Hippocampal formation (tissue), 2 donors: ENCODE data around the gene NOP16.

Experiments
- DNase-seq, 2 donors: peaks; one replicate each; lab custom pipeline; 2025; lab: John Stamatoyannopoulos, UW

NOP16 gene

DNA sequence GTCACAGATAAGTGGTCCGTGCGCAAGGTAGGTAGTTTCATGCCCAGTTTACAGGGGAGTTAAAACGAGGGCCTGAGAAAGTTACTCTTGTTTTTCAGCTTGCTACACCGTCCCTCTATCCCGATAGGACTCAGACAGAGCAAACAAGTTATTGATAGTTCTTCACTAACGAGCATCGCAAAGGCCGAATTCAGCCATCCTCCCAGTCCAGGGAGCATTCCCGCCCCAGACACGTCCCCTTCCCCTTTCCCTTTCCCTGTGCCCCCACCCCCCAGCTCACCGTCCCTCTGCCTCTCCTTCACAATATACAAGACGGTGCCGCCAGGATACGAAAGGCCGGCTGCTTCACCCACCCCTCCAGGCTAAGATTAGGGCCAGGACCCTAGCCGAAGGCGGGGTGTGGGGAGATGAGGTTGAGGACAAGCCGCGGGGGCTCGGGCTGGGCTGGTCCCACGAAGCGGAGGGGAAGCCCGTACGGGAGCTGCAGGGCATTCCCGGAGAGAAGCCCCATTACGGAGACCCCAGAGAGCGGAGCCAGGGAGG, 27.4 kb downstream of the NOP16 start:
- DNase-seq, result no peak

DNA sequence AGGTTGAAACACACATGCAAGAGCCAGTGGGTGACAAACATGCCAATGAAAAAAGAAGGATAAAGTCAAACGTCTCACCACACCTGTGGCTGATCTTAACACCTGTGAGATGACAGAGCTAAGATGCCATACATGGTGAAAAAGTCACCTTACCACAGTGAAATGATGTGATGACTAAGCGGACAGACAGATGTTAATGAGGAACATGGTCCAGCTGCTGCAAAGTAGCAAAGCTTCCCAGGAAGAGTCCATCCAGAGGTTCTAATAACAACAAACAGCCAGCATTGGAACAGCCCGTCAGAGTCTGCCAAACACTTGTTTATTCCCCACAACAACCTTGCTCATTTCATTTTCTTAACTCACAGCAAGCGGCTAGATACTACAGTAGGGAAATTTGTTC, 28.7 kb downstream of the NOP16 start:
- no peak for DNase-seq

DNA sequence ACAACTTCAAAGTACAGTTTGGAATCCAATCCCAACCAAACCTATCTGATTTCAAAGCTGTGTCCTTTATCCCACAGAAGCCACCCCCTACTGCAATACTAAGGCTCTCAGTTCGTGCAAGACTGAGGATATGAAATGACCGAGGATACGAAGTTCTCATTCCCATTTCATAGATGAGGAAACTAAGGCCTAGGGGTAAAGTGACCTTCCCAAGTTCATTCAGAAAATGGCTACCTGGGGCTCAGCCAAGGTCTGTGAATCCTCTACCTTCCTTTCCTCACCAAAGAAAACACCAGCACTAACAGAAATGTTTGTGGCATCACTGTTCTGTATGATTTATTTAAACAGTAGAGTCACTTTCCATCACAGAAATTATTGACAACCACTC, 32.2 kb downstream of the NOP16 start:
- DNase-seq, result no peak

DNA sequence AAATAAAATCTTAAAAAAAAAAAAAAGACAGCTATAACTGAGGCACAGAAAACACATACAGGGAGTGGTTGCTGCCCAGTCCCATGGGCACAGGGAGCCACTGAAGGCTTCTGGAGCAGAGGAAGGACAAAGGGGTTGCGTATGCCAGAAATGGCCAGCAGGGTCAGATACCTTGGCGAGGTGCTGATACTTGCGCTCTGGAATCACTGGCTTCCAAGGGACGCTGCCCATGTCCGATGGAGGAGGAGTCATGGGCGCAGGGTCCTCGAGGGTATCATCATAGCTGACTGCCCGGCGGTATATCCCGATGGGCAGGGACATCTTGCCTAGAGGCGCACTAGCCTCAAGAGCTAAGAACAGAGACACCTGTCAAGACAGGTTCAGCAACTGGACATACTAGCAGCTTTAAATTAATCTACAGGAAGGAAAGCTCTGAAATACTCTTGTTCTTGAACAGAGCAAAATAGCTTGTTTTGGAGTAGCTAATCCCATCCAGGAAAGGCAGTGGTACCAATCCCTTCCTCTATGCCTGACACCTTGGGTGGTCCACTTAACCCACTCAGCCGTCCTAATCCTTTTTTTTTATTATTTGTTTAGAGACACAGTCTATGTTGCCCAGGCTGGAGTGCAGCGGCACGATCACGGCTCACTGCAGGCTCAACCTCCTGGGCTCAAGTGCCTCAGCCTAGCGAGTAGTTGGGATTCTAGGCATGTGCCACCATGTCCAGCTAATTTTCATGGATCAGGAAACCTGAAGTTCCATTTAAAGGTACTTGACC, 32.8 kb downstream of the NOP16 start:
- no peak for DNase-seq

DNA sequence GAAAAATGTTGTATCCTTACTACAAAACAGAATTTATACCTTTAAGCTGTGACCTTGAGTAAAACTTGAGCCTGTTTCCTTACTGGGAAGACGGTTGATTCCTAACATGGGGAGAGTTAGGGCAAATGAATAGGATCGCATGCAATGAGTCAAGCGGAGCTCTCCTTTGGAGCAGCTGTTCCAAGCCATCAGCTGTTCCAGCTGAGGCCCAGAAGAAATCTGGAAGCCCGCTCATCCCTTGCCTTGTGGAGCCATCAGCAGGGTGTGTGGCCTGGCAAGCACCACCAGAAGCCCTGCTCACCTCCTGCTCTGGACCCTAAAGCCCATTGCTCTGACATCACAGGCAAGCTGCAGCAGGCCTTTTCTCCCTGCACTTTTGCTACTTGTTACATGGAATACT, 34.9 kb downstream of the NOP16 start:
- no peak for DNase-seq

DNA sequence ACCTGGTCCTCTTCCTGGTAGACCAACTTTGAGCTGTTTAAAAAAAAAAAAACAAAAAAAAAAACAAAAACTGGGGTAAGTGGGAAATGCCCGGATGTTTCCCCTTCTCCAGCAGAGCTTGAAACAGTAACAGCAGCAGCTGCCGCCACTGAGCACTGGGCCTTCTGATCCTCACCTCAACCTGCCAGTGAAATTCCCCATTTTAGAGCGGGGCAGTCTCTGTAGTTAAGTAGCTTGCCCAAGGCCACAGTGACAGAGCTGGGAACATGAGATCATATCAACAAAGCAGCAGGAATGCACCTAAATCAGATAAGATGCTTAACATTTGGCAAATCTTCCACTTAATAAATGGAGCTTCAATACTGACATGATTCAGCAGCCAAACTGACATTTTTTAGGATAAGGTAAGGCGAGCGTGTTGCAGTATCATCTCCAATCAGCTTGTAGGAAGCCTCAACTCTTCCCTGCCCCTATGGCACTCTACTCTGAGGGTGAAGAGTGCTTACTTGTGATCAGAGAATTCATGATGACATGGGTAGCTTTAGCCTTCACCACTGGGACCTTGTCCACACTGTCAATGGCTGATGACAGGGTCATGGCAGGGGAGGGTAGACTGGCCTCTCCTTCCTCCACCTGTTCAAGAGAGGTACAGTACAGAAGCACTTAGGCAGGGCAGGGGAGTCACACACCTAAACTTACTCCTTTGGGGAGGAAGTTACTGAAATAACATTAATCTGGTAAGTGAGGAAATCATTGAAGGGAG, 36.1 kb downstream of the NOP16 start:
- no peak for DNase-seq

DNA sequence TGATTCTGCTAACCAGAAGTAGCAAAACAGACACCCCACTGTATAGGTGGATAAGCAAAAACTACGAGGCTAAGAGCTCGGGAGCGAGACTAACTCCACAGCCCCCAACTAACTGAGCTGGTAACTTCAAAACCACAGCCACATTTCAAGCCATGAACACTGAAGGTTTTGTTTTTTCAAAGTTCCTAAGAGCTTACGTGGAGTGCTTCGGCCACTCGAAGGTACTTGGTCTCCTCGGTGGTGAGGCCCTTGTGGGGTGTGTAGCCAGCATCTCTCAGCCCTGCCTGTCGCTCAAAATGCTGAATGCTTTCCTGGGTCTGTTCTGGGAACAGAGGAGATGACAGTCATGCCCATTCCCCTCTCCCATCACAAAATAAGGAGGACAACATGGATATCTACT, 38.0 kb downstream of the NOP16 start:
- no peak for DNase-seq

DNA sequence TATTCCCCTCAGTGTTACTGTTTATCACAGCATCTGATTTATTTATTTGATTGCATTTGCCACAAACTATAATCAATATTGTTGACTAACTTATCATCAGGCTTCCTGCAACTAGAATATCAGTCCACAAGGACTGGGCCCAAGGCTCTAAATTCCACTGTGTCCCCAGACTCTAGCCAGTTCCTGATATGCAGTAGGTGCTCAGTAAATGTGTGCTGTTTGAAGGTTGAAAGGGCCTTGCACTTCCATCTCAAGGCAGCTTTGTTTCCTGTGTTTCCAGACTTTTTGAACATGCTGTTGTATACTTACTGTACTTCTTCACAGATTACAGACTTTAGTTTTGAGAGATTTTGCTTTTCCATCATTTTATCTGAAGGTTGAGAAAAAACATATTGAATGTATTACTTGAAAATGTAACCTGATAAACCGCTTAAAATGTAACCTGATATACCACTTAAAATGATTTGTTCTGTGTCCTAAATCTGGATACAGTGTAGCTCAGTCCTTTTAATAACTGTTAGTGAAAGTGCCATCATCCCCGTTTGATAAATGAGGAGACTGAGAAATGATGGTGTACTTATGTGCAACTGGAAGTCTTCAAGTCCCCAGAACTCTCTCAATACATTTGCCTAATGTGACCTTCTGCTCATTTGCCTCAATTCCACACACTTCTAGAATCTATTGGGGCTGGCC, 45.5 kb downstream of the NOP16 start:
- DNase-seq, result no peak

DNA sequence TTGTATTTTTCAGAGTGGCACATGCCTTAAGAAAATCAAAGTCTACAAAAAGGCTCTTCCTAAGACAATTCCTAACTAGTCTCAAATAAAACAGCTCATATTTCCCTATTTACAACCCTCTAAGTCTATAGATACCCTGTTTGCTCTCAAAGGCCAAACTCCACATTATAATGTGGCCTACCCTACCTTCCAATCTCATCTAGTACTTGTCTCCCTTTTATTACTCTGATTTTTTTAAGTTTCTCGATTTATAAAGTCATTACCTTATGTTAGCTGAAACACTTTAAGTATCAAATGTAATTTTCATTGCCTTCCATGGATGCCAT, 46.3 kb downstream of the NOP16 start:
- DNase-seq, result no peak

DNA sequence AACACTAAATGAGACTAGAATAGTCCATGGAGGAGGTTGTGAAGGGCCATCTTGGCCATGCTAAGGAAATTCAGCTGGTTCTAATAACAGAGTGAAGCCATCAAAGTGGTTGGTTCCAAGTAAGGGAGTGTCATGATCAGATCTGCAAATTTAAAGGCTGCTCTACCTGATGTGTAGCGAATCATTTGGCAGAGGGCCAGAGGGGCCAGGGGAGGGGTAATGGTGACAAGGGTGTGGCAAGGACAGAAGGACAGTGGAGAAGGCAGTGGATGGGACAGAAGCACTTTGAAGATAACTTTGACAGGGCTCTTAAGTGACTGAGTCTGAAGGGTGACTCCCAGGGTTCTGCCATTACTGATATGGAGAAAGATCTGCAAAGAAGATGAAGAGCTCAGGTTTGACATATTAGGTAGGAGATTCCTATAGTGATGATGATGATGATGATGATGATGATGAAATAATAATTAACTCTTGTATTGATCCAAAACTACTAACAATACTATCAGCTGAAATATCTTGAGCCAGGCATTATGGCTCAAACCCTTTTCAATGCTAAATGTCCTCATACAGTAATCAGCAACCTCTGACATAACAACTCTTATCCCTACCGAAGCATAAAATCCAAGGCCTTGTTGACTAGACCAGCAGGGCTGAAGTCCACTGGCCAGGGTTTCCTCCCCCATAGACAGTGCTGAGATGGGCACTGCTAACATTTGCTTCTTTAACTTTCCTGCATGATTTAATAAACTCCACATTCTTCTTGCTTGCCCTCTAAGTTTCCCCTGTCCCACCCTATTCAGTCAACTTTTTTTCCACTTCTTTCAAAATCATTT, 46.9 kb downstream of the NOP16 start:
- DNase-seq, result no peak

DNA sequence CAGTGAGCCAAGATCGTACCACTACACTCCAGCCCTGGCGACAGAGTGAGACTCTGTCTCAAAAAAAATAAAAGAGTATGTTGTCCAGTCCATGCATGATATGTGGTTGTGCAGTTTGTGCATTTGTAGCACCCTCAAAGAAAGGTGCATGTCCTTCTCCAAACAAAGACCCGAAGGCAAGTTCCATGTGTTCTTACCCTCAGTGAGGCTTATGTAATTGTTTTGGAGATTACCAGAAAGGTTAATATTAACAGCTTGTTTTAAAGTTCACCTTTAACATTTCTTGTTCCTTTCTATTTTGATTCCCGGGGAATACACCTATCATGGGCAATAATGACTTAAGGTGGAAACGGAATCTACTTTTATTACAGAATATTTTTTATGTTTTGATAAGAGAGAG, 49.1 kb downstream of the NOP16 start:
- DNase-seq, result no peak

DNA sequence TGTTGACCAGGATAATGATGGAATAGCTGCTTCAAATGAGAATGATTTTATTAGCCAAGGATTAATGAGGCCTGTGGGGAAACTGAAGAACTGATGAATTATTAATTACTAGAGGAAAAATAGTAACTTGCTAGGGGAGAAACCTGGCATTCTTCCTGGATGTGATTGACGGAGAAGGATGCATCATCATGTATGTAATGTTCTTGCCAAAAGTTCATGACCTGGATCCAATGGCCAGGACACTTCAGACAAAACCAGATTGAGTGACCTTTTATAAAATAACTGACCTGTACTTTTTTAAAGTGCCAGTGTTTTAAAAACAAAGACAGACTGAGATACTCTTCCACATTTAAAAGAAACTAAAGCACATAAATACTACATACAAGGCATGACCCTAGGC, 50.5 kb downstream of the NOP16 start:
- DNase-seq, result no peak

DNA sequence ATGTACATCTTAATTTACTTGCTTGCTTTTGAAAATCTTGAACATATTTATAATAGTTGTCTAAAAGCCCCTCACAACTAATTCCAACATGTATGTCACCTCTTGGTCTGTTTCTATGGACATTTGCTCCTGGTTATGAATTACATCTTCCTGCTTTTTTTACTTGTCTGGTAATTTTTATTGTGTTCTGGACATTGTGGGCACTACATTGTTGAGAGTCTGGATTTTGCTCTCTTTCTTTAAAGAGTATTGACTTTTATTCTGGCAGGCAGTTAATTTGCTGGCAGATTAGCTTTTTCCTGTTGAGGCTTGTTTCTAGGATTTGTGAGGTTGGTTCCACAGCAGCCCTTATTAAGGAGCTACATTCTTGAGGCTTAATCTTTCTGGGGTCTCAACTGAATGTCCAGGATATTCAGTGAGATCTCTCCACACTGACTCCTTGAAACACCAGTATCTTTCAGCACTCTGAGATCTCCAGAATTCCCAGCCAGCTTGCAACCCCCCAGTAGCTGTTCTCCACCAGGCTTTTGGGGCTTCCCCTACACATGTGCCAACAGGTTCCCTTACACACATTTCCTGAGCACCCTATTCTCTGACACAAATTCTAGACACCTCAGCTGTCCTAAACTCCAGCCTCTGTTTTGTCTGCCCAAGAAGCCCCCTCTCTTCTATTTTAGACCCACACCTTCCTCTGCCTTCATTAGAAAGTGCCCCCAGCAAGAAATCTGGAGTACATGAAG, 54.2 kb downstream of the NOP16 start:
- no peak for DNase-seq
